Camera-type eye (tissue), 1 donor: Measurements from ENCODE around the gene RALGAPA2. TPM values are rescaled to one million over a fixed set of nuclear protein-coding genes. Genes with fewer than 3 reads are reported as not detected.

ENCODE experiments used
- total RNA-seq: library from RNA; depleted of rRNA; stranded (reverse); fragments of >200 nt; gene quantifications from one replicate; pipeline ENCODE4 v1.2.3, GENCODE V29; 2014

RALGAPA2 gene
- 66.7 TPM for total RNA-seq

GRCh38 chr20:20712474-20713243 is at the start of gene RALGAPA2:
Gene RALGAPA2, minus strand, starts transcription at chr20:20712644. Its CDS starts 164 bp downstream, at chr20:20712480.

DNA sequence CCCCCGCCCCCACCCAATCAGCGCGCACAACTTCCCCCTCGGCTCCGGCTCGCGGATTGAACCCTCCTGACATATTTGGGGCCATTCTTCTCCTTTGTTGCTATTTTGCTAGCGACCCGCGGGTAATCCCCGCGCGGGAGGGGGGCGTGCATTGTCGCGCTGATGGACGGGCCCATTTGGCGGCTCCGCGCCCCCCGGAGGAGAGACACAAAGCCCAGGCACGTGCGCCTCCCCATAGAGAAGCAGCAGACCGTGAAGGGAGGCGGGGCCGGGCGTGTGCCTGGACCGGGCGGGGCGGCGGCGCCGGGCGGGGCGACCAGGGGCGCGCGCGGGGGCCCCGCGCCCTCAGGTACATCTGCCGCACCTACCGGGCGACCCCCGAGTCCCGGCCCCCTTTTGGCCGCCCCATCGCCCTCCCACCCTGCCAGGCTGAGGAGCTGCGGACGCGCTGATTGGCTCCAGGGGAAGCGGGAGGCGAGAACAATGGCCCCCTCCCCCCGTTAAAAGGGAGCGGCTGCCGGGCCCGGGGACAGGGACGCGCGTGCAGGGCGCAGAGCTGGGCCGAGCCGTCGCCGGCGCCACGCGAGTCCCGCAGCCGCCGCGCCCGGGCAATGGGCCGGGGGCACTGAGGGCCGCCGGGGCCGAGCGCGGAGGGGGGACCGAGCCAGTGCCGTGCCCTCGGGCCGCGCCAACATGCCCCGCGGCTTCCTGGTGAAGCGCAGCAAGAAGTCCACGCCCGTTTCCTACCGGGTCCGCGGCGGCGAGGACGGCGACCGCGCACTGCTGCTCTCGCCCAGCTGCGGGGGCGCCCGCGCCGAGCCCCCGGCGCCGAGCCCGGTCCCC is 344.6 kb downstream of the RALGAPA2 start, which contains the start of gene INSM1:
TSS of gene INSM1 (plus strand) at position 530 of the 843 bp plus-strand sequence. CDS start at position 694, 164 bp downstream.

